NCI-H510A treated with DMSO at 0.1 percent for 48 hours (cell line): ENCODE measurements around the gene PTPDC1.

Experiments used
- DNase-seq: peaks from one replicate; lab custom pipeline; 2025; lab: John Stamatoyannopoulos, UW

PTPDC1 gene

GRCh38 chr9:94084314-94084713 is at the start of gene PTPDC1:
Gene PTPDC1, plus strand, starts transcription at chr9:94084464. Its CDS starts 67 bp downstream, at chr9:94084531.
- peak; percentile 67 for DNase-seq

DNA sequence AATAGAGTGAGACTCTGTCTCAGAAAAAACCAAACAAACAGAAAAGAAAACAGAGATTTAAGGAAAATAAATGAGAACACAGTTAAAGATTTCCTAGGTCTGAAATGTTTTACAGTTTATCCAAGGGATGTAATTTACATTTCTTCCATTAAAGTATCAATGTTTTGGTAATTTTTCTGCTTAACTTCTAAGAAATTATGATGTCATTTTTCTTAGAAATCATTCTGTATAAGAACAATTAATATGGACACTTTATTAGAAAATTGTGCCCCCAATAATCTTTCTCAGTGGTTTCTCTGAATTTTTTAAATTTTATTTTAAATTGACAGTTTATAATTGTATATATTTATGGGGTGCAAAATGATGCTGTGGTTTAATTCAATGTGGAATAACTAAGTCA is 49.8 kb upstream of the PTPDC1 start:
- DNase-seq: no peak

GRCh38 chr9:94039786-94040185 is 44.5 kb upstream of the PTPDC1 start:
- no peak for DNase-seq

GRCh38 chr9:94042516-94043360 is 41.5 kb upstream of the PTPDC1 start:
- no peak for DNase-seq

DNA sequence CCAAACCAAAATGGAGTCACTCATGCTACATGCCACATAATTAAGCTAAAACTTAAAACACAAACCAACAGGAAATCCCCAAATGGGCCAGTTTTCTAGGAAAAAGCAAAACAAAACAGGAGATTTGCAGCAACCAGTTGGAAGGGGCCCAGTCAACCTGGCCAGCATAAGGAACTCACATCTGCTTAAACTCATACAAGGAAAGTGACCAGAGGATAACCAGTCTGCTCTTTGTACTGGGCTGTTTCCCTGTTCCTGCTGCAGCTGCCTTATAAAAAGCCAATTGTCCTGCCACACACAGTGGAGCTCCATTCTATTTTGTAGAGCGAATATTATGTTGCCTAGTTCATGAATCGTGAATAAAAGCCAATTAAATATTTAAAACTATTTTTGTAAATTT is 29.5 kb upstream of the PTPDC1 start:
- no peak for DNase-seq

DNA sequence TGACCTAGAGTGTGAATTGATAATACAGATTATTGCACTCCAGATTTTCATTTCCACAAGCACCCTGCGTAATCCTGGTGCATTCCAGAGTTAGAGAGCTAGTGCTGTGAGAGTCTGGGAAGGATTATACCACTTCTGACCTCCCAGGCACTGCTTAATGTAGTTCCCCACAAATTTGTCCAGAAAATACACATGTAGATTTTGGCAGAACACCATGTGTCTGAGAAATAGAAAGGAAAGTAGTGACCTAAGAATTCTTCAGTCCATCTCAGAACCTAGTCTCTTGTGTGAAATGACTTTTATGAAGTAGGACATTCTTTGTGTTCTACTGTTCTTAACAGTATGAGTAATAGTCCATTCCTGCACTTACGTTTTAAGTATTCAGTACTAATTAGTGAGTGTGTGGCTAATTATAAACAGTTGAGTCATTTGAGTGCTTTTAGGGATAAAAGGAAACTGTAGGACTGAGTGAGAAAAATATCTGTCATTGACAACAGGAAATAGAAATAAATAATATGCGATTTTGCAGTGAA is 27.8 kb upstream of the PTPDC1 start:
- no peak for DNase-seq

- no peak for DNase-seq
Measured at GRCh38 chr9:94057918-94058317, 26.3 kb upstream of the PTPDC1 start.

DNA sequence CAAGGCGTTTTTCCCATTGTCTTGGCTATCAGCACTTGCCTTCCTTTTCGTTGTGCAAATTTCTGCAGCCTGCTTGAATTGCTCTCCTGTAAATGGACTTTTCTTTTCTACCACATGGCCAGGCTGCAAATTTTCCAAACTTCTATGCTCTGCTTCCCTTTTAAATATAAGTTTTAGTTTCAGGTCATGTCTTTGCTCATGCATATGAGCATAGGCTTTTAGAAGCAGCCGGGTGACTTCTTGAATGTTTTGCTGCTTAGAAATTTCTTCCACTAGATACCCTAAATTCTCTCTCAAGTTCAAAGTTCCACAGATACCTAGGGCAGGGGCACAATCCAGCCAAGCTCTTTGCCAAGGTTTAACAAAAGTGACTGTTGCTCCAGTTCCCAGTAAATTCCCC is 22.4 kb upstream of the PTPDC1 start:
- no peak for DNase-seq

GRCh38 chr9:94065535-94065961 is 18.7 kb upstream of the PTPDC1 start:
- DNase-seq: peak; percentile 79

DNA sequence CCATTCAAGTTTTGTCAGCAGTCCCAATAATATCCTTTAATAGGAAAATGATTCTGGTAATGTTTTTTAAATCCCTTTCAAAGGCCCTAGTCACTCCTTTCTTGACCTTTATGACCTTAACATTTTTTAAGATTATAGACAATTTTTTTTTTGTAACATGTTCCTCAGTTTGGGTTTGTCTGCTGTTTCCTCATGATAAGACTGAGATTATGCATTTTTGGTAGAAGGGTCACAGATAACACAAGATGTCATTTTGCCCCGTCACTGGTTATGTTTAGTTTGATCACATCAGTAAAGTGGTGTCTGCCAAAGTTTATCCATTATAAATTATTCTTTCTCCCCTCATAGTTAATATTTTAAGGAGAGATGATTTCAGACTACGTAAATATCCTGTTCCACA is 16.0 kb upstream of the PTPDC1 start:
- no peak for DNase-seq

DNA sequence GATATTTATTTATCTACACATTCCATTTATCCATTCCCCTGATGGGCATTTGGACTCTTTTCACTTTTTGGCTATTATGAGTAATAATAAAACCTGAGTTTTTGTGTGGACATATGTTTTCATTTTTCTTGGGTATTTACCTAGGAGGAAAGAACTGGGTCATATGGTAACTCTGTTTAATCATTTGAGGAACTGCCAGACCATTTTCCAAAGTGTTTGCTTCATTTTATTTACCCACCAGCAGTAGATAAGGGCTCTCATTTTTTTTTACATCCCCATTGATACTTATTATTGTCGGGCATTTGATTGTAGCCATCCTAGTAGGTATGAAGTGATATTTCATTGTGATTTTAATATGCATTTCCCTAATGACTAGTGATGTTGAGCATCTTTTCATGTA is 7.7 kb upstream of the PTPDC1 start:
- DNase-seq: no peak

DNA sequence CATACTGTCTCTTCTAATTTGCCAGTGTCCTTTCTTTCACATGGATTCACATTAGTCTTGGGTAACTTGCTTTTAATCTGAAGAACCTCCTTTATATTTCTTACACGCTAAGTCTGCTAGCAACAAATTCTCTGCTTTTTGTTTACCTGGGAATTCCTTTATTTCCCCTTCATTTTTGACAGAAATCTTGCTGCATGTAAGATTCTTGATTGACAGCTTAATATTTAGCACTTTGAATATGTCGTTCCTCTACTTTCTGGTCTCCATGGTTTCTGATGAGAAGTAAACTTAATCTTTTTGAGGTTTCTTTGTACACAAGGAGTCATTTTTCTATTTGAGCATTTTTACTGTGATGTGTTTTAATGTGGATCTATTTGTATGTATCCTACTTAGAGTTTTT is 6.2 kb upstream of the PTPDC1 start:
- no peak for DNase-seq

GRCh38 chr9:94079236-94079635 is 5.0 kb upstream of the PTPDC1 start:
- DNase-seq: no peak

DNA sequence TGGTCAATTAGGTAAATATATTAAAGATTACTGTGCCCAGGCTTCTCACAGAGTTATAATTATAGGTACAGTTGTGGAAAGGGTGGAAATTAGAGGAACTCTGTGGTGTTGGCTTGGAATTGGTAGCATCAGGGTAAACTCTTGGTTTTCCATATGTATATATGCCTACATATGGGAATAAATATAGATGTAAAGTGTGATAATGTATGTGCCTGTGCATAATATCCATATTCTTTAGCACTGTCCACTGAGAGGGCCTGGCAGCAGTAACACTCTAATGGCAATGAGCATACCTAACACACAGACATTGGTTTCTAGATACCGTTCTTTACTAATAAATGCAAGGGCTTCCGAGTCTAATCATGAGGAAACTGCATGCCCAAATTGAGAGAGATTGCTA is 4.0 kb upstream of the PTPDC1 start:
- no peak for DNase-seq

DNA sequence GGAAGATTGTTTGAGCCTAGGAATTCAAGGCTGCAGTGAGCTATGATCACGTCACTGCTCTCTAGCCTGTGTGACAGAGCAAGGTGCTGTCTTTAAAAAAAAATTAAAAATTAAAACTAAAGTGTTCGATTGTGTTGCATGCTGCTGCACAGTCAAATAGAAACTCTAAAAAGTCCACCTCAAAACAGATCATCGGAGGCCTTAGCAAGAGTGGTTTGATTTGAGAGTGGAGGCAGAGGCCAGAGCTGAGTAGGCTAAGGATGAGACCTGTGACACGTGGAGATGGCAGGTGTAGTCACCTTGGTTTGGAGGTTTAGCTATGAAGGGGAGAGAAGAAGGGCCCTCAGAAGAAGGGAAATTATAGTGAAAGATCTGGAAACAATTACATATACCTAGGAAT is 2.8 kb upstream of the PTPDC1 start:
- DNase-seq: no peak

GRCh38 chr9:94081864-94082463 is 2.3 kb upstream of the PTPDC1 start:
- DNase-seq: no peak

DNA sequence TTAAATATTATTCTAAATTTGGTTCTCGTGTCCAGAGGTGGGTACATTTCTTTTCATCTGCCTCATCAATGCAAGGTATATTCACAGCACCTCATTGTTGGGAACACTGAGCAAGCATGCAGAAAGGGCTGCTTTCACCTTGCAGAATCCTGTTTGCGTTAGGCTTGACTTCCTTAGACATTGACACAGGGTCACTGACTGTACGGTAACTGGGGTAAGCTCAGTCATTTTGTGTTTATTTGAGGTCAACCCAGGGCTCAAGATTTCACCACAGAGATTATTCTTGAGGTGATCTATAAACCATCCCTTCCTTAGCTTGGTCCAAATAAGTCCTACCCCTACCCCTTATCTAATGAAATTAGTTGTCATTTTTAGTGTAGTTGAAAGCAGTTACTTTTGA is 1.7 kb upstream of the PTPDC1 start:
- DNase-seq: no peak

- no peak for DNase-seq
Measured at GRCh38 chr9:94082956-94083355, 1.3 kb upstream of the PTPDC1 start.

DNA sequence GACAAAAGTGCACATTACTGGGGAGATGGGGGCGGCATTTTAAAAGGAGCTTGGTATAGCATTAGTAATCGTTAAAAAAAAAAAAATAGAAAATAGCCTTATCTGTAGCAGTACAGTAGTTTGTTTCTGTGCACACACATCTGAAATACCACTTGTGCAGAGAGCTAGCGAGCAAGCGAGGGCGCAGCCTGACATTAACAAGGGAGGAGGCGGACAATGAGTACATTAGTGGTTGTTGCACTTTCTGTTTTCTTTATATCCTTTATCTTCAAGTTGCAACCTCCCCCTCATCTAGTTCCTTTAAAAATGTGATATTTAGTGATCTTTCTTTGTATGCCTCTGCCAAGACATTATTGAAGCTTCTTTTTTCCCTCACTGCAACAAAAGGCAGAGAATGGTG is 880 bp upstream of the PTPDC1 start:
- DNase-seq: no peak

DNA sequence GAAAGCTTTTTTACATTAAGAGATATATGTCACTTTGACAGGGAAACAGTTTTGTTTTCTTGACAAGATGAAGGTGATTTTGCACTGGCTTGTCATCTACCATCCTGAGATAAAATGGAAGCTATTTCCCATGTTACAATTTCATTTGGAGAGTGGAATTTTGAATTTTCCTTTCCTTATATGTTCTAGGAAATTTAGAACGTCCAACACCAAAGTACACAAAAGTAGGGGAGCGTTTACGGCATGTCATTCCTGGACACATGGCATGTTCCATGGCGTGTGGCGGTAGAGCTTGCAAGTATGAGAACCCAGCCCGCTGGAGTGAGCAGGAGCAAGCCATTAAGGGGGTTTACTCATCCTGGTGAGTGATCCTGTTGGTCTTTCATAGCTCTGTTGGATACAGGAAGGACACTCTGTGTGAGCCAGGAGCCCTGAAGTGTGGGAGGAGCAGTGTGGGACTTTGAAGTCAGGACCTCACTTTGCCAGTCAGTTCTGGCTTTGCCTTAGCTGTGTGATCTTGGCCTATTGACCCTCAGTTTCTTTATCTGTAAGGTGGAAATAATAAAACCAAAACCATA is 887 bp downstream of the PTPDC1 start:
- peak; percentile 41 for DNase-seq

DNA sequence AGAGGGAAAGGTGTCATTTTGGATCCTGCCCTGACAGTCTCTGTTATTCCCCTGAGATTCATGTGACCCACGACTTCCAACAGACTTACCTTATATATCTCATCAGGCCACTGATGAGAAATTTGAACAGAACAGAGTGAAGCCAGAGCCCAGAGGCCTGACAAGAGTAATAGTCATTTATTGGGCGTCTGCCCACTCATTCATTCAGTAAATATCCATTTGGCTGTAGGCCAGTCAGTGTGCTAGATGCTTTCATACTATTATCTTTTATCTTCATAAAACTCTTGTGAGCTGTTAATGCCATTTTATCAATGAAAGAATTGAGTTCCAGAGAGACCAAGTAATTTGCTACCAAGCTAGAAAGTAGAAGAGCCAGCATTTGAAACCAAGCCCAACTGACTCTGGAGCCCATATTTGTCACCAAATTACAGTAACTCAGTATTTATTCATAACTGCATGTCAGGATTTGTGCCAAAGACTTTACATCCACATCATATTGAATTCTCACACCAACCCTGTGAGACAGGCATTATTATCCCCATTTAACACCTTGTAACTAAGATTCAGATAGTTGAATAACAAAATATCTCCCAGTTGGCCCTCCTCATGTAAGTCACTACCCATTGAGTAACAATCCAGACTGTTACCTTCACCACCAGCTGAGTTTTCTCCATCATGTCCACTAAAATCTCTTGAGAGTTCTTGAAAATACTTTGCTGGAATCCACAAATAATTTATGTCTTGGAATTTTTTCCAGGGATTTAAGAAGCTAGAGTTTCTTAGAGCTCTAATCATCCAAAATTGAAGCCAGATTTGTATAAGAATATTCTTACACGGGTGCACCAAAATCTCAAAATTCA is 2.5 kb downstream of the PTPDC1 start:
- DNase-seq: no peak
